HepG2 (cell line): ENCODE measurements around the gene TUBGCP6.

Experiments
- BCL3 ChIP-seq: sonication (generic); formaldehyde crosslinking; IDR thresholded peaks from 2 replicates; pipeline ENCODE4 v1.5.1; 2020; ENCODE audit warnings: mild to moderate bottlenecking, missing genetic modification reagents, moderate library complexity
- CHCHD3 ChIP-seq: sonication (generic); formaldehyde crosslinking; IDR thresholded peaks from 2 replicates; pipeline ENCODE4 v1.8.0; 2022; ENCODE audit warnings: mild to moderate bottlenecking, missing genetic modification reagents, moderate library complexity
- CHD2 ChIP-seq: IDR thresholded peaks from 2 replicates; pipeline ENCODE4 v1.6.1; 2011; ENCODE audit warnings: low read depth, low read length, improper control_type of control experiment
- EP300 ChIP-seq, 3 experiments: sonication (generic) in 1 of 3; formaldehyde crosslinking in 1 of 3; IDR thresholded peaks; 2 replicates each; pipeline versions ENCODE4 v1.5.1 to v1.6.1; 2011 to 2020; ENCODE audit warnings: low read depth in 2 of 3, low read length in 2 of 3, borderline replicate concordance in 1 of 3, improper control_type of control experiment in 1 of 3, mild to moderate bottlenecking in 1 of 3, missing genetic modification reagents in 1 of 3, moderate library complexity in 1 of 3
- KIAA2018 ChIP-seq: sonication (generic); formaldehyde crosslinking; IDR thresholded peaks from 2 replicates; pipeline ENCODE4 v1.5.0; 2020; ENCODE audit warnings: mild to moderate bottlenecking, missing genetic modification reagents, borderline replicate concordance
- MAFG ChIP-seq: sonication (generic); formaldehyde crosslinking; IDR thresholded peaks from 2 replicates; pipeline ENCODE4 v1.5.1; 2020; ENCODE audit warnings: mild to moderate bottlenecking, missing genetic modification reagents
- POLR2AphosphoS5 ChIP-seq: IDR thresholded peaks from 2 replicates; pipeline ENCODE4 v1.6.1; 2012; ENCODE audit warnings: low read depth, low read length
- RNF2 ChIP-seq: fragments of 450-650 bp; conservative IDR thresholded peaks from 2 replicates; pipeline ENCODE4 v1.6.1; 2016; ENCODE audit warnings: low read depth
- ZBTB21 ChIP-seq: sonication (generic); formaldehyde crosslinking; IDR thresholded peaks from 2 replicates; pipeline ENCODE4 v1.4.0; 2020; ENCODE audit warnings: missing genetic modification reagents
- ZEB1 ChIP-seq: IDR thresholded peaks from 2 replicates; pipeline ENCODE4 v1.6.1; 2012; ENCODE audit warnings: mild to moderate bottlenecking, low read depth, inconsistent platforms; ENCODE audit not compliant: insufficient replicate concordance
- ZNF512 ChIP-seq: sonication (generic); formaldehyde crosslinking; IDR thresholded peaks from 2 replicates; pipeline ENCODE4 v1.4.0; 2020; ENCODE audit warnings: mild to moderate bottlenecking, missing genetic modification reagents
- TF ChIP-seq, protein P1 (sequence below): sonication (generic); formaldehyde crosslinking; IDR thresholded peaks from 2 replicates; pipeline ENCODE4 v1.5.0; 2020; ENCODE audit warnings: mild to moderate bottlenecking, missing genetic modification reagents, moderate library complexity
- TF ChIP-seq, protein P2 (sequence below): sonication (generic); formaldehyde crosslinking; IDR thresholded peaks from 2 replicates; pipeline ENCODE4 v1.4.0; 2020; ENCODE audit warnings: missing genetic modification reagents, mild to moderate bottlenecking, borderline replicate concordance
- TF ChIP-seq, protein P3 (sequence below): sonication (generic); formaldehyde crosslinking; IDR thresholded peaks from 2 replicates; pipeline ENCODE4 v1.8.1; 2023; ENCODE audit warnings: mild to moderate bottlenecking, missing genetic modification reagents, borderline replicate concordance

DNA sequence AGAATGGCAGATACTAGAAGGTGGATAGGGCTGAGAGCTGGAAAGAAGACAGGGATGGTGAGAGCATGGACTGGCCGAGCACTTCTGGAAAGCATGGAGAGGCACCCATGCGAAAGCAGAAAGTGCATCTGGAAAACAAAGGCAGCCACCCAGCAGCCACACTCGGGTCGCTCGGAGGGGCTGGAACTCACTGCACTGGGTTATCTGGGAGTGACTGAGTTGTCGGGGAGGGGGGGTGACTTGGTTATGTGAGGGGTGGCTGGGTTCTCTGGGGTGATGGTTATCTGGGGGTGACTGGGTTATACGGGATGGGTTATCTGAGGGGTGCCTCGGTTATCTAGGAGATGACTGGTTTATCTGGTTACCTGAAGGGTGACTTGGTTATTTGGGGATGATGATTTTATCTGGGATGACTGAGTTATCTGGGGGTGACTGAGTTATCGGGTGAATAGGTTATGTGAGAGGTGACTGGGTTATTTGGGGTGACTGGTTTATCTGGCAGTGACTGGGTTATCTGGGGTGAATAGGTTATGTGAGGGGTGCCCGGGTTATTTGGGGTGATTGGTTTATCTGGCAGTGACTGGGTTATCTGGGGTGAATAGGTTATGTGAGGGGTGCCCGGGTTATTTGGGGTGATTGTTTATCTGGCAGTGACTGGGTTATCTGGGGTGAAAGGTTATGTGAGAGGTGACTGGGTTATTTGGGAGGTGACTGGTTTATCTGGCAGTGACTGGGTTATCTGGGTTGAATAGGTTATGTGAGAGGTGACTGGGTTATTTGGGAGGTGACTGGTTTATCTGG is 76.9 kb downstream of the TUBGCP6 start:
- TF ChIP-seq RNF2, result no peak
- TF ChIP-seq CHCHD3 (CRISPR knock-in tag), result no peak
- TF ChIP-seq ZNF512 (CRISPR knock-in tag), result no peak
- TF ChIP-seq, protein P1, sequence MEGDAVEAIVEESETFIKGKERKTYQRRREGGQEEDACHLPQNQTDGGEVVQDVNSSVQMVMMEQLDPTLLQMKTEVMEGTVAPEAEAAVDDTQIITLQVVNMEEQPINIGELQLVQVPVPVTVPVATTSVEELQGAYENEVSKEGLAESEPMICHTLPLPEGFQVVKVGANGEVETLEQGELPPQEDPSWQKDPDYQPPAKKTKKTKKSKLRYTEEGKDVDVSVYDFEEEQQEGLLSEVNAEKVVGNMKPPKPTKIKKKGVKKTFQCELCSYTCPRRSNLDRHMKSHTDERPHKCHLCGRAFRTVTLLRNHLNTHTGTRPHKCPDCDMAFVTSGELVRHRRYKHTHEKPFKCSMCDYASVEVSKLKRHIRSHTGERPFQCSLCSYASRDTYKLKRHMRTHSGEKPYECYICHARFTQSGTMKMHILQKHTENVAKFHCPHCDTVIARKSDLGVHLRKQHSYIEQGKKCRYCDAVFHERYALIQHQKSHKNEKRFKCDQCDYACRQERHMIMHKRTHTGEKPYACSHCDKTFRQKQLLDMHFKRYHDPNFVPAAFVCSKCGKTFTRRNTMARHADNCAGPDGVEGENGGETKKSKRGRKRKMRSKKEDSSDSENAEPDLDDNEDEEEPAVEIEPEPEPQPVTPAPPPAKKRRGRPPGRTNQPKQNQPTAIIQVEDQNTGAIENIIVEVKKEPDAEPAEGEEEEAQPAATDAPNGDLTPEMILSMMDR, result no peak
- TF ChIP-seq BCL3, result no peak
- TF ChIP-seq CHD2, result no peak
- TF ChIP-seq MAFG (CRISPR knock-in tag), result no peak
- TF ChIP-seq, protein P2, sequence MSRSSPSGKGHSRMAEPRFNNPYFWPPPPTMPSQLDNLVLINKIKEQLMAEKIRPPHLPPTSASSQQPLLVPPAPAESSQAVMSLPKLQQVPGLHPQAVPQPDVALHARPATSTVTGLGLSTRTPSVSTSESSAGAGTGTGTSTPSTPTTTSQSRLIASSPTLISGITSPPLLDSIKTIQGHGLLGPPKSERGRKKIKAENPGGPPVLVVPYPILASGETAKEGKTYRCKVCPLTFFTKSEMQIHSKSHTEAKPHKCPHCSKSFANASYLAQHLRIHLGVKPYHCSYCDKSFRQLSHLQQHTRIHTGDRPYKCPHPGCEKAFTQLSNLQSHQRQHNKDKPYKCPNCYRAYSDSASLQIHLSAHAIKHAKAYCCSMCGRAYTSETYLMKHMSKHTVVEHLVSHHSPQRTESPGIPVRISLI (CRISPR knock-in tag), result no peak
- TF ChIP-seq ZBTB21, result no peak
- TF ChIP-seq ZEB1, result no peak
- no peak for TF ChIP-seq POLR2AphosphoS5
- no peak for TF ChIP-seq KIAA2018 (CRISPR knock-in tag)
- TF ChIP-seq, protein P3, sequence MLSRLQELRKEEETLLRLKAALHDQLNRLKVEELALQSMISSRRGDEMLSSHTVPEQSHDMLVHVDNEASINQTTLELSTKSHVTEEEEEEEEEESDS (CRISPR knock-in tag), result no peak
- no peak for TF ChIP-seq EP300 (IDR thresholded peaks at IDR 0.05; ENCODE audit: low read depth in 2 of 2, low read length in 2 of 2)
- TF ChIP-seq EP300 (CRISPR knock-in tag; IDR thresholded peaks at IDR 0.05; ENCODE audit: borderline replicate concordance), result no peak
